Psoas muscle (tissue), 8 donors: ENCODE data around the gene ABCG1. TPM values are rescaled to one million over a fixed set of nuclear protein-coding genes. Genes with fewer than 3 reads are reported as not detected.

Experiments used
- ATAC-seq, 4 donors: fragments of 200-7000 bp; cut with Tn5 transposase; one replicate each; pipeline ENCODE4 v1.9.1; 2020; ENCODE audit warnings: moderate library complexity in 3 of 4, mild to moderate bottlenecking in 2 of 4
- DNase-seq, 2 donors: peaks; one replicate each; pipeline ENCODE4 v3.0.0-alpha.2; 2020
- H3K27ac ChIP-seq: fragments of 200-600 bp; one replicate; pipeline ENCODE4 v1.8.0; 2022
- H3K27me3 ChIP-seq, 3 donors: fragments of 200-600 bp in 1 of 3; one replicate each; pipeline versions ENCODE4 v1.6.1 to v1.8.0; 2013 to 2022; ENCODE audit warnings: low read length in 2 of 3, mild to moderate bottlenecking in 2 of 3, moderate library complexity in 1 of 3; ENCODE audit not compliant: insufficient read depth in 3 of 3
- H3K36me3 ChIP-seq, 2 donors: fragments of 200-600 bp in 1 of 2; one replicate each; pipeline versions ENCODE4 v1.6.1 to v1.8.0; 2013 to 2022; ENCODE audit warnings: low read depth in 1 of 2, mild to moderate bottlenecking in 1 of 2, moderate library complexity in 1 of 2; ENCODE audit not compliant: insufficient read depth in 1 of 2
- H3K4me1 ChIP-seq: fragments of 200-600 bp; one replicate; pipeline ENCODE4 v1.8.0; 2022
- H3K4me3 ChIP-seq: fragments of 200-600 bp; one replicate; pipeline ENCODE4 v1.8.0; 2022; ENCODE audit warnings: mild to moderate bottlenecking
- H3K9me3 ChIP-seq: fragments of 200-600 bp; one replicate; pipeline ENCODE4 v1.8.0; 2022
- CTCF ChIP-seq: fragments of 200-600 bp; IDR thresholded peaks from one replicate; pipeline ENCODE4 v1.8.0; 2022; ENCODE audit warnings: antibody characterized with exemption
- WGBS, 3 donors: extraction: QIAGEN DNeasy Blood & Tissue Kit; methylation state at CpG; one replicate each; pipeline versions ENCODE4 v1.1.6 to v1.1.7; 2013; 5-methylcytosine and 5-hydroxymethylcytosine counted together
- intact Hi-C, 2 donors: fragments of 100-400 bp; cut with DNase I; formaldehyde crosslinking; loops; one replicate each; pipeline versions ENCODE4 v1.11.0 to v1.14.2; 2022
- polyA plus RNA-seq, 3 donors: library from polyadenylated mRNA; stranded (reverse); fragments of 200-250 nt; gene quantifications; one replicate each; pipeline ENCODE4 v1.2.3, GENCODE V29; 2013
- total RNA-seq, 4 donors: library from RNA; stranded (reverse); fragmentation: NEBNext Ultra II Directional in 2 of 4; extraction: Animal tissue kit (Norgen Biotek cat#: 25700) in 2 of 4; gene quantifications; one replicate each; pipeline versions ENCODE4 v1.2.1 to v1.2.4, GENCODE V29; 2021 to 2023
- donor health status: healthy with polysubstance abuse.
- donor health status: DM: no; HTN: no; CAD: no; lungs with moderate emphysema.
- donor health status: Bipolar disorder and iron deficiency.
- donor health status: healthy.
- donor health status: DM: yes; HTN: yes; CAD: no.
- donor health status: DM: no; HTN: no; CAD: no.
- donor health status: DM: no; HTN: no; CAD: no.
- donor health status: DM: yes; HTN: yes; CAD: no.

The ABCG1 gene
- total and polyA plus RNA-seq, 7 donors, result 2.9 to 35.8 (median 4.4) TPM

- no peaks in the 10 kb centered on the region for H3K36me3 ChIP-seq
- no peaks in the 10 kb centered on the region for H3K4me1 ChIP-seq
- 63 to 67% (median 64%) methylated on average over 10 of the region's 10 CpGs for WGBS, 3 donors
- DNase-seq (no peak), ATAC-seq (no peak)
- intact Hi-C loops, result no loop called here
- no peak overlapping the region for H3K4me3 ChIP-seq
- H3K27ac ChIP-seq, result no peak overlapping the region
- no peak for TF ChIP-seq CTCF
- H3K9me3 ChIP-seq, result no peaks in the 10 kb centered on the region
- H3K27me3 ChIP-seq, result peaks cover 0 to 9% (median 1%) of the 10 kb centered on the region in 3 donors
Observed at GRCh38 chr21:42319376-42319775, 100.4 kb downstream of the ABCG1 start.

- DNase-seq, result no peak
- Histone ChIP-seq H3K36me3 (no peaks in the 10 kb centered on the region), H3K27ac (no peak overlapping the region), H3K4me3 (no peak overlapping the region), H3K27me3 (peaks cover 0 to 9% (median 1%) of the 10 kb centered on the region in 3 donors), H3K9me3 (no peaks in the 10 kb centered on the region), H3K4me1 (no peaks in the 10 kb centered on the region)
- peak in 1 of 4 donors; percentile 35 for ATAC-seq
- no peak for TF ChIP-seq CTCF
- 67 to 77% (median 73%) methylated on average over 16 to 17 of the region's 17 CpGs for WGBS, 3 donors
- intact Hi-C loops, result no loop called here
Observed at GRCh38 chr21:42319851-42320572, 101.1 kb downstream of the ABCG1 start.

- no peak for TF ChIP-seq CTCF
Observed at GRCh38 chr21:42320791-42321190, 101.9 kb downstream of the ABCG1 start.

GRCh38 chr21:42321231-42321630 lies 102.3 kb downstream of the ABCG1 start:
- H3K4me3 ChIP-seq, result no peak overlapping the region
- no peaks in the 10 kb centered on the region for H3K9me3 ChIP-seq
- no peaks in the 10 kb centered on the region for H3K4me1 ChIP-seq
- ATAC-seq (no peak), DNase-seq (no peak)
- WGBS, 3 donors, result 84 to 93% (median 87%) methylated on average over 9 to 10 of the region's 10 CpGs
- no peaks in the 10 kb centered on the region for H3K36me3 ChIP-seq
- no peak overlapping the region for H3K27ac ChIP-seq
- intact Hi-C loops, result no loop called here
- TF ChIP-seq CTCF, result no peak
- H3K27me3 ChIP-seq, result peaks cover 0 to 13% (median 1%) of the 10 kb centered on the region in 3 donors

More at GRCh38 chr21:42320791-42321190, 101.9 kb downstream of the ABCG1 start:
- ATAC-seq, result no peak
- Histone ChIP-seq H3K4me3 (no peak overlapping the region), H3K9me3 (no peaks in the 10 kb centered on the region), H3K27me3 (peaks cover 0 to 13% (median 1%) of the 10 kb centered on the region in 3 donors), H3K4me1 (no peaks in the 10 kb centered on the region), H3K36me3 (no peaks in the 10 kb centered on the region), H3K27ac (no peak overlapping the region)
- DNase-seq, result no peak
- 89 to 92% (median 91%) methylated on average over 8 of the region's 8 CpGs for WGBS, 3 donors
- intact Hi-C loops, result no loop called here

- intact Hi-C loops, result no loop called here
- no peak overlapping the region for H3K4me3 ChIP-seq
- H3K4me1 ChIP-seq, result no peaks in the 10 kb centered on the region
- peaks cover 0 to 13% (median 1%) of the 10 kb centered on the region in 3 donors for H3K27me3 ChIP-seq
- TF ChIP-seq CTCF, result no peak
- ATAC-seq (no peak), DNase-seq (no peak)
- H3K36me3 ChIP-seq, result no peaks in the 10 kb centered on the region
- 80 to 88% (median 82%) methylated on average over 4 of the region's 4 CpGs for WGBS, 3 donors
- H3K27ac ChIP-seq, result no peak overlapping the region
- no peaks in the 10 kb centered on the region for H3K9me3 ChIP-seq
Observed at GRCh38 chr21:42321845-42322244, 102.9 kb downstream of the ABCG1 start.
